ENCODE data around the gene SOX9. TPM values are rescaled to one million over a fixed set of nuclear protein-coding genes. Genes with fewer than 3 reads are reported as not detected.

Gene SOX9
- total RNA-seq, 1 donor from 2014 or later = 1.6 TPM

- Mint-ChIP-seq H3K27ac (ENCODE audit: unreplicated experiment) (no peak overlapping the region), H3K27me3 (ENCODE audit: unreplicated experiment) (no peaks in the 10 kb centered on the region), H3K4me3 (ENCODE audit: unreplicated experiment) (no peak overlapping the region), H3K9me3 (ENCODE audit: unreplicated experiment) (no peaks in the 10 kb centered on the region), H3K4me1 (ENCODE audit: low read depth, unreplicated experiment) (peaks cover 4% of the 10 kb centered on the region), H3K36me3 (ENCODE audit: unreplicated experiment) (no peaks in the 10 kb centered on the region)
- no peak for DNase-seq
- no peak for TF ChIP-seq CTCF (IDR thresholded peaks at IDR 0.05; ENCODE audit: partially characterized antibody, unreplicated experiment)
Measured at GRCh38 chr17:72158895-72159885, 38.4 kb downstream of the SOX9 start.

GRCh38 chr17:72162569-72162968 is 41.7 kb downstream of the SOX9 start:
- Mint-ChIP-seq H3K27ac (ENCODE audit: unreplicated experiment) (no peak overlapping the region), H3K9me3 (ENCODE audit: unreplicated experiment) (no peaks in the 10 kb centered on the region), H3K4me3 (ENCODE audit: unreplicated experiment) (no peak overlapping the region), H3K36me3 (ENCODE audit: unreplicated experiment) (peaks cover 6% of the 10 kb centered on the region), H3K4me1 (ENCODE audit: low read depth, unreplicated experiment) (peaks cover 4% of the 10 kb centered on the region), H3K27me3 (ENCODE audit: unreplicated experiment) (no peaks in the 10 kb centered on the region)
- no peak for DNase-seq
- TF ChIP-seq CTCF (IDR thresholded peaks at IDR 0.05; ENCODE audit: partially characterized antibody, unreplicated experiment) = no peak

- Mint-ChIP-seq H3K27me3 (ENCODE audit: unreplicated experiment) (no peaks in the 10 kb centered on the region), H3K36me3 (ENCODE audit: unreplicated experiment) (peaks cover 6% of the 10 kb centered on the region), H3K4me3 (ENCODE audit: unreplicated experiment) (no peak overlapping the region), H3K4me1 (ENCODE audit: low read depth, unreplicated experiment) (peaks cover 4% of the 10 kb centered on the region), H3K27ac (ENCODE audit: unreplicated experiment) (no peak overlapping the region), H3K9me3 (ENCODE audit: unreplicated experiment) (no peaks in the 10 kb centered on the region)
- no peak for TF ChIP-seq CTCF (IDR thresholded peaks at IDR 0.05; ENCODE audit: partially characterized antibody, unreplicated experiment)
- DNase-seq = no peak
Measured at GRCh38 chr17:72163474-72163873, 42.7 kb downstream of the SOX9 start.

- no peaks in the 10 kb centered on the region for H3K27me3 Mint-ChIP-seq (ENCODE audit: unreplicated experiment)
- DNase-seq = no peak
- no peak for TF ChIP-seq CTCF (IDR thresholded peaks at IDR 0.05; ENCODE audit: partially characterized antibody, unreplicated experiment)
- H3K36me3 Mint-ChIP-seq (ENCODE audit: unreplicated experiment) = peaks cover 6% of the 10 kb centered on the region
- H3K9me3 Mint-ChIP-seq (ENCODE audit: unreplicated experiment) = no peaks in the 10 kb centered on the region
- H3K27ac Mint-ChIP-seq (ENCODE audit: unreplicated experiment) = no peak overlapping the region
- H3K4me3 Mint-ChIP-seq (ENCODE audit: unreplicated experiment) = no peak overlapping the region
- H3K4me1 Mint-ChIP-seq (ENCODE audit: low read depth, unreplicated experiment) = no peaks in the 10 kb centered on the region
Measured at GRCh38 chr17:72164158-72164739, 43.4 kb downstream of the SOX9 start.

Data from glutamatergic neuron (in vitro differentiated cells).